Mesendoderm (in vitro differentiated cells): Measurements from ENCODE around the gene OOSP1.
"Not testable (repeated sequence)": the region's sequence is repeated elsewhere in the genome, so short reads cannot be mapped to it uniquely, and the experiment has no call there.

Experiments
- DNase-seq: peaks from one replicate; pipeline ENCODE4 v3.0.0; 2013
- H2AK5ac ChIP-seq: 2 replicates; pipeline ENCODE4 v1.6.1; 2013; ENCODE audit warnings: low read length, inconsistent platforms
- H2BK120ac ChIP-seq: 2 replicates; pipeline ENCODE4 v1.6.1; 2013; ENCODE audit warnings: low read depth, mild to moderate bottlenecking, low read length, moderate library complexity, mixed read lengths
- H2BK15ac ChIP-seq: replicated peaks from 2 replicates; pipeline ENCODE4 v1.6.1; 2013; ENCODE audit warnings: low read depth, mild to moderate bottlenecking, moderate library complexity
- H2BK5ac ChIP-seq: 2 replicates; pipeline ENCODE4 v1.6.1; 2013; ENCODE audit warnings: low read length, inconsistent platforms
- H3K18ac ChIP-seq: 2 replicates; pipeline ENCODE4 v1.6.1; 2013; ENCODE audit warnings: mild to moderate bottlenecking, low read length, mixed read lengths
- H3K23ac ChIP-seq: one replicate; pipeline ENCODE4 v1.6.1; 2013; ENCODE audit warnings: low read length
- H3K27ac ChIP-seq: 2 replicates; pipeline ENCODE4 v1.5.1; 2013; ENCODE audit warnings: low read depth, mild to moderate bottlenecking, inconsistent platforms, low read length, moderate library complexity
- H3K27me3 ChIP-seq: 2 replicates; pipeline ENCODE4 v1.6.1; 2013; ENCODE audit warnings: low read length, control low read depth, mild to moderate bottlenecking, inconsistent platforms; ENCODE audit not compliant: insufficient read depth, poor library complexity
- H3K36me3 ChIP-seq: 2 replicates; pipeline ENCODE4 v1.6.1; 2013; ENCODE audit warnings: low read length, inconsistent platforms; ENCODE audit not compliant: control insufficient read depth, insufficient read depth
- H3K4ac ChIP-seq: one replicate; pipeline ENCODE4 v1.6.1; 2013; ENCODE audit warnings: low read depth, mild to moderate bottlenecking, low read length, moderate library complexity
- H3K4me1 ChIP-seq: 2 replicates; pipeline ENCODE4 v1.6.1; 2013; ENCODE audit warnings: low read depth, low read length, inconsistent platforms; ENCODE audit not compliant: control insufficient read depth
- H3K4me2 ChIP-seq: 2 replicates; pipeline ENCODE4 v1.6.1; 2013; ENCODE audit warnings: low read length
- H3K4me3 ChIP-seq: 2 replicates; pipeline ENCODE4 v1.5.1; 2013; ENCODE audit warnings: mild to moderate bottlenecking, low read length
- H3K56ac ChIP-seq: one replicate; pipeline ENCODE4 v1.6.1; 2013; ENCODE audit warnings: low read length
- H3K79me1 ChIP-seq: 2 replicates; pipeline ENCODE4 v1.6.1; 2013; ENCODE audit warnings: low read length, inconsistent platforms
- H3K79me2 ChIP-seq: 2 replicates; pipeline ENCODE4 v1.6.1; 2013; ENCODE audit warnings: mild to moderate bottlenecking, low read length; ENCODE audit not compliant: control insufficient read depth, insufficient read depth
- H3K9ac ChIP-seq: 2 replicates; pipeline ENCODE4 v1.6.1; 2013; ENCODE audit warnings: low read length, inconsistent platforms
- H4K5ac ChIP-seq: one replicate; pipeline ENCODE4 v1.6.1; 2013; ENCODE audit warnings: low read length
- H4K8ac ChIP-seq: one replicate; pipeline ENCODE4 v1.6.1; 2013; ENCODE audit warnings: low read depth, mild to moderate bottlenecking, control low read depth, low read length, moderate library complexity
- WGBS: extraction: QIAGEN DNeasy Blood & Tissue Kit; methylation state at CpG from one replicate; pipeline ENCODE4 v1.1.7; 2013; ENCODE audit warnings: low lambda C conversion rate, missing lambda C conversion rate; ENCODE audit not compliant: insufficient coverage; ENCODE audit errors: extremely low coverage; 5-methylcytosine and 5-hydroxymethylcytosine counted together

Gene OOSP1

DNA sequence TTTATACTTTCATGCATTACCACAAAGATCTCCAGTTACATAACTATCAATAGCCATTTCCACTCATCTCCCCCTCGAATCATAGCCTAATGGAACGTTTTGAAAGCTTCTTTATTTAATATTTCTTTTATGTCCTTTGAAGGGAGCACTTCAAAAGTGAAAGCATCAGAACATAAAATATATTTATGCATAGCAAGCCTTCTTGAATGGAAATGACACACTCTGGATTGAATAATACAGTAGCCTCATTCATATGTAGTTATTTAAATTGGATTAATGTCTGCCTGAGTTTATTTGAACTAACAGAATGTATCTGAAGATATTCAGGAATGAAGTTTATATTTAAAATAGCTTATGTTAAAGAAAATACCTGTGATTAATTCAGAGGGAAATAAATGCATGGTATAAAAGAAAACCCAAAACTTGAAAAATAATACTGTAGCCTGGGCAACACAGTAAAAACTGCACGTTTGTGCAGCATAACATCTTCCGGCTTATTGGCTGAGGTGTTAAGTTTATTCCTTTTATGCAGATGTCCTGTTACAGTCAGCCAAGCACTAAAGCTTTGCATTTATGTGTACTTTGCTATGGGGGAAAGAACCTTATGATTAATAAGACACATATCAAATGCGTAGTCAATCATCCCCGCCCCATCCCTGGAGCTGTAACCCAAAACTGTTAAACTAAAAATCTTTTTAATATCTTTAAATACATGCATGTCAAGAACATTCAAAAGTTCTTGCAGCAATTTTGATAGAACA is 37.7 kb upstream of the OOSP1 start:
- H3K9ac ChIP-seq = no peak overlapping the region
- WGBS = no CpG with 5 or more reads among the region's 6 CpGs

DNA sequence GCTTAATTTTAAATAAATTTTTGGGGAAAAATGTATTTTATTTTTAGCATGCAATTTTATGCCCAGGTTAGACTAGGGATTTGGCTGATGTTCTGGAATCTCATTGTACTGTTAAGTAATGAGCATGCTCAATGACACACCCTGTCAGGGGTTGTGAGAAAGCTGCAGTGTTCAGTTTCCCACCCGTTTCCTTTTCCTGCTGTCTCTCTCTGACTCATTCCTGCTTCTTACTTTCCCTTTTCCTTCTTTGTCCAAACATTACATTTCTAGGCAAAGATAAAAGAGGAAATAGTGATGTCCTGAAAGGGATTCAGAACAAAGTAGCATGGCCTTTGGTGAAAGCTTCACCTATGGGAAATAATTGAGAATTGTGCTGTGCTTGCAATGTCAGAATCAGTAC is 36.9 kb upstream of the OOSP1 start:
- no peaks in the 10 kb centered on the region for H3K27me3 ChIP-seq
- no peak overlapping the region for H3K9ac ChIP-seq
- H4K5ac ChIP-seq = no peak overlapping the region
- no peaks in the 10 kb centered on the region for H3K4me1 ChIP-seq
- no peak overlapping the region for H3K27ac ChIP-seq
- H2BK120ac ChIP-seq = no peak overlapping the region
- H3K4me2 ChIP-seq = no peak overlapping the region
- no peaks in the 10 kb centered on the region for H3K79me2 ChIP-seq
- H3K23ac ChIP-seq = no peak overlapping the region
- no peak overlapping the region for H2BK5ac ChIP-seq
- no peak overlapping the region for H4K8ac ChIP-seq
- no peak overlapping the region for H2BK15ac ChIP-seq
- no peak overlapping the region for H3K56ac ChIP-seq
- H3K18ac ChIP-seq = no peak overlapping the region
- H3K36me3 ChIP-seq = no peaks in the 10 kb centered on the region
- no peak for DNase-seq
- H3K4ac ChIP-seq = no peak overlapping the region
- no peak overlapping the region for H2AK5ac ChIP-seq
- no peaks in the 10 kb centered on the region for H3K79me1 ChIP-seq
- no peak overlapping the region for H3K4me3 ChIP-seq
- WGBS = no CpG with 5 or more reads among the region's 1 CpG

More for the DNA sequence above, 37.7 kb upstream of the OOSP1 start:
- H2BK120ac ChIP-seq = no peak overlapping the region
- no peak overlapping the region for H3K18ac ChIP-seq
- H3K23ac ChIP-seq = no peak overlapping the region
- H4K5ac ChIP-seq = no peak overlapping the region
- no peak overlapping the region for H2AK5ac ChIP-seq
- no peaks in the 10 kb centered on the region for H3K36me3 ChIP-seq
- H3K4me3 ChIP-seq = no peak overlapping the region
- H2BK15ac ChIP-seq = no peak overlapping the region
- no peak for DNase-seq
- H4K8ac ChIP-seq = no peak overlapping the region
- no peak overlapping the region for H2BK5ac ChIP-seq
- no peaks in the 10 kb centered on the region for H3K79me1 ChIP-seq
- H3K56ac ChIP-seq = no peak overlapping the region
- H3K4ac ChIP-seq = no peak overlapping the region
- H3K27ac ChIP-seq = no peak overlapping the region
- H3K27me3 ChIP-seq = no peaks in the 10 kb centered on the region
- H3K79me2 ChIP-seq = no peaks in the 10 kb centered on the region
- no peak overlapping the region for H3K4me2 ChIP-seq
- H3K4me1 ChIP-seq = no peaks in the 10 kb centered on the region

DNA sequence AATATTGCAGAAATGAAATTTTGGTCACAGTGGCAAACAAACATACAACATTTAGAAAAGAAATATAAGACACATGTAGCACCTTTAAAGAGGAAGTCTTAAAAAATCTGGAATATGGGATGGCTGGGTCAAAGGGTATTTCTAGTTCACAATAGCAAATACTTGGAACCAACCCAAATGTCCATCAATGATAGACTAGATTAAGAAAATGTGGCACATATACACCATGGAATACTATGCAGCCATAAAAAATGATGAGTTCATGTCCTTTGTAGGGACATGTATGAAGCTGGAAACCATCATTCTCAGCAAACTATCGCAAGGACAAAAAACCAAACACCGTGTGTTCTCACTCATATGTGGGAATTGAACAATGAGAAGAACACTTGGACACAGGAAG is 34.7 kb upstream of the OOSP1 start:
- WGBS = no CpG with 5 or more reads among the region's 2 CpGs
- H2BK5ac ChIP-seq, H2BK15ac ChIP-seq, DNase-seq, H3K27ac ChIP-seq, H3K4me2 ChIP-seq, H3K27me3 ChIP-seq, H3K56ac ChIP-seq, H3K23ac ChIP-seq, H3K4ac ChIP-seq, H3K18ac ChIP-seq, H3K36me3 ChIP-seq, H3K4me3 ChIP-seq, H3K79me1 ChIP-seq, H4K5ac ChIP-seq, H2AK5ac ChIP-seq, H3K4me1 ChIP-seq, H2BK120ac ChIP-seq, H4K8ac ChIP-seq, H3K9ac ChIP-seq, H3K79me2 ChIP-seq: not testable (repeated sequence)

DNA sequence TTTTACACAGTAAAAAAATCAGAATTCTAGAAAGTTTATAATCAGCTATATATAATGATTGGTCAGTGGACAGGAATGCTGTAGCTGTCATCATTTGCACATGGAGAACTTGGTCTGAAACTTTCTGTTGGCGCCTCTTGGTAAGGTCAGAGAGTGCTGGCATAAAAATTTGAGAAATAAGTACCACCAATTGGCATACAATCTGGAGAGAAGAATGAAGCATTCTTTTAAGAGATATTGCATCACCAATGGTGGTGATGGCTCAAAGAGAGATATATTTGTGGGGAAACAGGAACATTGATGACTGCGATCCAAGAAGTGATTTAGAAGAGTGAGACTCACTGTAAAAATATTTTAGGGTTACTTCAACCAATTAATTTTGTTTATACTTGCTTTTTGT is 19.8 kb upstream of the OOSP1 start:
- H4K5ac ChIP-seq = no peak overlapping the region
- H3K79me1 ChIP-seq = no peaks in the 10 kb centered on the region
- no peak overlapping the region for H3K4ac ChIP-seq
- no peaks in the 10 kb centered on the region for H3K79me2 ChIP-seq
- no peaks in the 10 kb centered on the region for H3K4me1 ChIP-seq
- no peak overlapping the region for H2BK15ac ChIP-seq
- no peak overlapping the region for H3K18ac ChIP-seq
- H2BK120ac ChIP-seq = no peak overlapping the region
- no peak overlapping the region for H3K27ac ChIP-seq
- no peak overlapping the region for H4K8ac ChIP-seq
- DNase-seq = no peak
- no CpG with 5 or more reads among the region's 2 CpGs for WGBS
- H3K9ac ChIP-seq = no peak overlapping the region
- H3K23ac ChIP-seq = no peak overlapping the region
- H3K4me2 ChIP-seq = no peak overlapping the region
- H3K56ac ChIP-seq = no peak overlapping the region
- H2BK5ac ChIP-seq = no peak overlapping the region
- H3K4me3 ChIP-seq = no peak overlapping the region
- no peaks in the 10 kb centered on the region for H3K36me3 ChIP-seq
- no peaks in the 10 kb centered on the region for H3K27me3 ChIP-seq
- H2AK5ac ChIP-seq = no peak overlapping the region

DNA sequence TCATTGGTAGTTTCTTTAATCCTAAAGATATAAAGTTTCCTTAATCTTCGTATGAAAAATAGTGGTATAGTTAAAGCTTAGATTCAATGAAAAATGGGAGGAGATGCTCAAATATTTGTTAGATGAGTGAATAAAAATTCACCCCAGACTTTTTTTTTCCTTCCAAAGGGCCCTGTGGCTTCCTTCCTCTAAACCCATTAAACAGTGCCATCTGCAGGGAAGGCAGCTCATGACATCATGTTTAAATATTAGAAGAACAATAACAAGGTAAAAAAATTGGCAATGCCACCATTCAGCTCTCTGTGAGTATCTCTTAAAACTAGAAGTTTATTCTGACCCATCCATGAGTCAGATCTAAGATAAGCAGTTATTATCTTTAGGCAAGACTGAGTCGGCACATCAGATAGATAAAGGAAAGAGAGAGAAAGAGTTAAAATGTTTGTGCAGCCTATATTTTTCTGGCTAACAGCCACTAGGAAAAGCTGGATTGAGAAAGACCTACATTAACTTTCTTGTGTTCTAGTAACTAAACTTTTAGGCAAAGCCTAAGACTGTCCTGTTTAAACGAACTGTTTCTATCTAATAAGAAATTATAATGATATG is 19.1 kb upstream of the OOSP1 start:
- no peak overlapping the region for H2BK15ac ChIP-seq
- no peaks in the 10 kb centered on the region for H3K79me2 ChIP-seq
- H3K36me3 ChIP-seq = no peaks in the 10 kb centered on the region
- H3K9ac ChIP-seq = no peak overlapping the region
- no peak overlapping the region for H3K18ac ChIP-seq
- DNase-seq = peak; percentile 65
- no peak overlapping the region for H2BK120ac ChIP-seq
- no peaks in the 10 kb centered on the region for H3K4me1 ChIP-seq
- H3K4me2 ChIP-seq = no peak overlapping the region
- H3K27me3 ChIP-seq = no peaks in the 10 kb centered on the region
- H3K4me3 ChIP-seq = no peak overlapping the region
- no peak overlapping the region for H4K5ac ChIP-seq
- H3K79me1 ChIP-seq = no peaks in the 10 kb centered on the region
- WGBS = no CpG with 5 or more reads among the region's 3 CpGs
- no peak overlapping the region for H3K23ac ChIP-seq
- no peak overlapping the region for H2BK5ac ChIP-seq
- no peak overlapping the region for H4K8ac ChIP-seq
- H3K4ac ChIP-seq = no peak overlapping the region
- H3K56ac ChIP-seq = no peak overlapping the region
- no peak overlapping the region for H3K27ac ChIP-seq
- no peak overlapping the region for H2AK5ac ChIP-seq

DNA sequence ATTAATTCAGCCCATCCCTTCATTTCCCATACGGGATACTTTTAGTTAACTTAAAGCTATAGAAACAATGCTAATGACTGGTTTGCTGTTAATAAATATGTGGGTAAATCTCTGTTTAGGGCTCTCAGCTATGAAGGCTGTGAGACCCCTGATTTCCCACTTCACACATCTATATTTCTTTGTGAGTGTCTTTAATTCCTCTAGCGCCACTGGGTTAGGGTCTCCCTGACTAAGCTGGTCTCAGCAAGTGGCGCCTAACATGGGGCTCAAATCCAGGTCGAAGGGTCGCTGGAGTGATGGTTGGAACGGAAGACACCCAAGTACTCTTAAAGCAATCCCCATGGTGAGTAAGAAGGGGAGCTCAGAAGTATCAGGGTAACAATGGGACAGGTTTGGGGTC is 14.4 kb upstream of the OOSP1 start:
- Histone ChIP-seq H4K5ac (no peak overlapping the region), H3K9ac (no peak overlapping the region), H3K4me1 (no peaks in the 10 kb centered on the region), H3K79me2 (no peaks in the 10 kb centered on the region), H3K56ac (no peak overlapping the region), H3K4me3 (no peak overlapping the region), H3K27me3 (no peaks in the 10 kb centered on the region), H2AK5ac (no peak overlapping the region), H2BK15ac (no peak overlapping the region), H3K36me3 (no peaks in the 10 kb centered on the region), H3K4ac (no peak overlapping the region), H3K18ac (no peak overlapping the region), H4K8ac (no peak overlapping the region), H2BK5ac (no peak overlapping the region), H2BK120ac (no peak overlapping the region), H3K79me1 (no peaks in the 10 kb centered on the region), H3K23ac (no peak overlapping the region), H3K4me2 (no peak overlapping the region), H3K27ac (no peak overlapping the region)
- WGBS = no CpG with 5 or more reads among the region's 6 CpGs
- peak; percentile 64 for DNase-seq
